ENCODE measurements around the gene DNAJC27.

GRCh38 chr2:24917086-24917485, 54.7 kb downstream of the DNAJC27 start:
- no peak for TF ChIP-seq CTCF (IDR thresholded peaks at IDR 0.05; ENCODE audit: low read length)
- no peak for TF ChIP-seq EZH2 (IDR thresholded peaks at IDR 0.05; ENCODE audit: borderline replicate concordance, low read length)

Measured in OCI-LY1 (cell line).